Breast epithelium (tissue), 4 donors: Measurements from ENCODE around the gene NXN. TPM values are rescaled to one million over a fixed set of nuclear protein-coding genes. Genes with fewer than 3 reads are reported as not detected.

Experiments
- DNase-seq, 2 donors: peaks; one replicate each; pipeline ENCODE4 v3.0.0-alpha.2; 2019; ENCODE audit warnings: low spot score in 2 of 2
- H3K27ac ChIP-seq, 2 donors: fragments of 200-600 bp; sonication (generic) in 1 of 2; one replicate each; pipeline ENCODE4 v1.5.1; 2016 to 2019; ENCODE audit warnings: mild to moderate bottlenecking in 1 of 2
- H3K27me3 ChIP-seq, 2 donors: fragments of 200-600 bp; sonication (generic) in 1 of 2; one replicate each; pipeline versions ENCODE4 v1.5.1 to v1.6.0; 2017 to 2019; ENCODE audit warnings: control low read depth in 1 of 2, mild to moderate bottlenecking in 1 of 2
- H3K36me3 ChIP-seq: fragments of 200-600 bp; one replicate; pipeline ENCODE4 v1.5.1; 2019
- H3K4me1 ChIP-seq, 2 donors: fragments of 200-600 bp; sonication (generic); one replicate each; pipeline ENCODE4 v1.5.1; 2016 to 2019; ENCODE audit warnings: control low read depth in 1 of 2
- H3K4me3 ChIP-seq, 3 donors: fragments of 200-600 bp; sonication (generic); 1 replicate in 2 of 3; 2 replicates in 1 of 3; pipeline ENCODE4 v1.5.1; 2016 to 2019; ENCODE audit warnings: mild to moderate bottlenecking in 3 of 3, moderate library complexity in 2 of 3
- H3K9me3 ChIP-seq, 2 donors: fragments of 200-600 bp; sonication (generic) in 1 of 2; one replicate each; pipeline ENCODE4 v1.5.1; 2016 to 2019; ENCODE audit warnings: control low read depth in 1 of 2
- POLR2A ChIP-seq: fragments of 450-650 bp; IDR thresholded peaks from one replicate; pipeline ENCODE4 v1.6.1; 2016; ENCODE audit warnings: antibody characterized with exemption, mild to moderate bottlenecking, moderate library complexity
- POLR2AphosphoS5 ChIP-seq, 3 donors: sonication (generic); formaldehyde crosslinking; IDR thresholded peaks; one replicate each; pipeline ENCODE4 v1.6.1; 2017; ENCODE audit warnings: antibody characterized with exemption in 3 of 3
- intact Hi-C: fragments of 100-400 bp; cut with DNase I; formaldehyde crosslinking; loops from one replicate; pipeline ENCODE4 v1.15.1; 2023; ENCODE audit warnings: low total_unique reads
- total RNA-seq, 3 donors: library from RNA; depleted of rRNA; stranded (reverse); fragments of >200 nt; gene quantifications; one replicate each; pipeline ENCODE4 v1.1.0, GENCODE V29; 2016
- TF ChIP-seq, protein P1 (sequence below), 3 donors: fragments of 450-650 bp; IDR thresholded peaks; one replicate each; pipeline ENCODE4 v1.5.1; 2016 to 2017; ENCODE audit warnings: antibody characterized with exemption in 3 of 3, mild to moderate bottlenecking in 3 of 3, moderate library complexity in 3 of 3

The NXN gene
- total RNA-seq, 3 donors from 2014 or later, result 9.3 to 14.3 (median 12.8) TPM

DNA sequence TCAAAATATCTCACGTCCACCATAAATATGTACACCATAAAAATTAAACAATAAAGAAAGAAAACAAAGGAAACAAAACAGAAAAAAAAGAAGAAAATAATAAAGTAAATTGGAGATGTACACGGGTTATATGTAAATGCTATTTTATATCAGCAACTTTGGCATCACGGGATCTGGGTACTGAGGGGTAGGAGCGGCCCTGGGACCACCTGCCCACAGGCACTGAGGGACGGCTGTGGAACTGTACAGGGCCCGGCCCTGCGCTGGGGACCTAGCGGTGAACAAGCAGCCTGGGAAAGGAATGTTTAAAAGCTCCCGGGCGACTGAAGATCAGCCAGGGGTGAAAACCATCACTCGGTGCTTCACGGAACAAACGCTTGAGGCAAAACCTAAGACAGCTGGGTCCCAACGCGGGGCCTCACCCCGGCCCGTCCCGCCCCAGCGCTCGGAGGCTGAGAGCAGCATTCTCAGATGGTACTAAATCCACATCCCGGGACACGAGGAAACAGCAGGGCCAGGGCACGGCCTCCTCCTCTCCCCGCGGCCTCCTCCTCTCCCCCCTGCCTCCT is 31.2 kb downstream of the NXN start:
- peak overlapping the region in 1 of 2 donors; percentile 29 for H3K27ac ChIP-seq
- H3K4me1 ChIP-seq, result no peaks in the 10 kb centered on the region
- no peaks in the 10 kb centered on the region for H3K36me3 ChIP-seq
- DNase-seq, result no peak
- H3K27me3 ChIP-seq, result no peaks in the 10 kb centered on the region
- TF ChIP-seq, protein P1, sequence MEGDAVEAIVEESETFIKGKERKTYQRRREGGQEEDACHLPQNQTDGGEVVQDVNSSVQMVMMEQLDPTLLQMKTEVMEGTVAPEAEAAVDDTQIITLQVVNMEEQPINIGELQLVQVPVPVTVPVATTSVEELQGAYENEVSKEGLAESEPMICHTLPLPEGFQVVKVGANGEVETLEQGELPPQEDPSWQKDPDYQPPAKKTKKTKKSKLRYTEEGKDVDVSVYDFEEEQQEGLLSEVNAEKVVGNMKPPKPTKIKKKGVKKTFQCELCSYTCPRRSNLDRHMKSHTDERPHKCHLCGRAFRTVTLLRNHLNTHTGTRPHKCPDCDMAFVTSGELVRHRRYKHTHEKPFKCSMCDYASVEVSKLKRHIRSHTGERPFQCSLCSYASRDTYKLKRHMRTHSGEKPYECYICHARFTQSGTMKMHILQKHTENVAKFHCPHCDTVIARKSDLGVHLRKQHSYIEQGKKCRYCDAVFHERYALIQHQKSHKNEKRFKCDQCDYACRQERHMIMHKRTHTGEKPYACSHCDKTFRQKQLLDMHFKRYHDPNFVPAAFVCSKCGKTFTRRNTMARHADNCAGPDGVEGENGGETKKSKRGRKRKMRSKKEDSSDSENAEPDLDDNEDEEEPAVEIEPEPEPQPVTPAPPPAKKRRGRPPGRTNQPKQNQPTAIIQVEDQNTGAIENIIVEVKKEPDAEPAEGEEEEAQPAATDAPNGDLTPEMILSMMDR (IDR thresholded peaks at IDR 0.05), result no peak
- intact Hi-C loops, result no loop called here
- H3K9me3 ChIP-seq, result no peaks in the 10 kb centered on the region
- H3K4me3 ChIP-seq, result no peak overlapping the region

DNA sequence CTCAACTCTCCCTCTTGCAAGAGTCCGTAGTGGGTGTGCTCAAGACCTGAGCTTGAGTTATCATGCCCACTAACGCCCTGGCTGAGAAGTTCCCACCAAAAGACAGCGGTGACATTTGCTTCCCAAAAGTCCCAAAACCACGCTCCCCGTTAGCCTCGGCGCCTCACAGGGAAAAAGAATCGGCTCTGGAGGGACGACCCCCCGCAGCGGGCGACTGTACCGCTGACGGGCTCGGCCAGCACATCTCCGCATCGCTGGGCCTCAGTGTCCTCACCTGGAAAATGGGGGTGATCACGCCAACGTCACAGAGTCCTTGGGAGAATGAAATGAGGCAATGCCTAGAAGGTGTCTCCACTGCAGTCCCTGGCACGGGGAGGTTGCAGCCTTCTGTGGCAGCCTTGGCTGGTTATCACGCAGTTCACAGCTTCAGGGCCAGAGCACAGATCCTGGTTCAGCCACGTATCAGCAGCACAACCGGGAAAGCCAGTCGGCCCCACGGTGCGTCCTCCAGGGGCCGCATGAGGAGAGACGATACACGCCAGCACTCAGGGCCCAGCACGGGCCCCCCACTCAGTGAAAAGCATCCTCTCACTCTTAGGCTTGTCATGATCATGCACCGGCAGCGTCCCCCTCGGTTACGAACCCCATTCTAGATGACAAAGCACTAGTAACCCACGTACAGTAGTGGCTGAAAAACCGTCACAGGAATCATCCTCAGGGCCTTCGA is 32.9 kb downstream of the NXN start:
- TF ChIP-seq, protein P1 (IDR thresholded peaks at IDR 0.05), result no peak
- TF ChIP-seq POLR2A, result no peak
- TF ChIP-seq POLR2AphosphoS5 (IDR thresholded peaks at IDR 0.05), result no peak
- no peaks in the 10 kb centered on the region for H3K27me3 ChIP-seq
- H3K27ac ChIP-seq, result no peak overlapping the region
- intact Hi-C loops, result no loop called here
- H3K4me1 ChIP-seq, result no peaks in the 10 kb centered on the region
- H3K4me3 ChIP-seq, result no peak overlapping the region
- no peaks in the 10 kb centered on the region for H3K36me3 ChIP-seq
- DNase-seq, result no peak
- no peaks in the 10 kb centered on the region for H3K9me3 ChIP-seq

DNA sequence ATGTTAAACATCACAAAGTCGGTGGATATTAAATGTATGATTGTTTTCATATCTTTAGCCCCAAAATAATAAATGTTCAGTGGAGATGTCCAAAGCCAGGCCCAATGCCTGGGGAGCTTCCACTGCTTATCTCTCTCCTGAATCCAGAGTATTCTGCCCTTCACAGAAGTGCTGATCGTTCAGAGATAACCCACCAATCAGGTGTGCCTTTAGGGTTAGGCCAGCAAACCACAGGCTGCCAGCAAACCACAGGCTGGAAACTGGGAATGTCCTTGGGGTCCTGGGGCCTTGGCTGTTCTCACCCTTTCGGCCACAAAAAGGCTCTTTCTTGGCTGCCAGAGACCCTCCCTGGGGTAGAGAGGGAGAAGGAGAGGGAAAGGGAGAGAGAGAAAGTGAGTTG is 33.9 kb downstream of the NXN start:
- Histone ChIP-seq H3K9me3 (no peaks in the 10 kb centered on the region), H3K36me3 (no peaks in the 10 kb centered on the region), H3K4me3 (no peak overlapping the region), H3K27ac (no peak overlapping the region), H3K4me1 (no peaks in the 10 kb centered on the region), H3K27me3 (no peaks in the 10 kb centered on the region)
- no peak for DNase-seq
- intact Hi-C loops, result no loop called here
- TF ChIP-seq POLR2A (no peak), POLR2AphosphoS5 (IDR thresholded peaks at IDR 0.05) (no peak)
- TF ChIP-seq, protein P1 (IDR thresholded peaks at IDR 0.05), result no peak

DNA sequence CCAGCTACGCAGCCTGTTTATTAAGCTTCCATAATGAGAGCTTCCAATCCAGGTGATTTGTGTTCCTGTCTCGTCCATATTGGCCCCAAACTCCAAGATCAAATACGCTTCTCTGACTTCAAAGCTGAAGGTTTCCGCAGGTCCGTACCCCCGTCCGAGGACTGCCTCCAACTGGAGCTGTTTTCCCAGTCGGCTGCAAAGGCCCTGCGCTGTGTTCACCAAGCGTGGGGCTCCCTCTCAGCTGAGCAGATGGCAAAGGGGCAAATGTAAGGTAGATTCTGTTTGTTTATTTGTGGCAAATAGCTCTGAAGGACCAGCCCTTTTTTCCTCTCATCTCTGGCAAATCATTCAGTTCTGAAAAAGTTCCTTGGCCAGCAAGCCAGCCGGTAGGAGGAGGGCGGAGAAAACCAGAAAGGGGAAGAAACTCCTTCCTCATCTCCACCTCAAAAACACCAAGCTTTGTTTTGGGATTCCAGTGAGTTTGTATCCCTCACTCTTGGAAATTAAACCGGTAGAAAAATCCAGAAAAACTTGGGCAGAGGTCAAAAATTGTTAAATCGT is 35.2 kb downstream of the NXN start:
- H3K27ac ChIP-seq, result peak overlapping the region in 1 of 2 donors; percentile 13
- TF ChIP-seq POLR2AphosphoS5 (IDR thresholded peaks at IDR 0.05), result no peak
- TF ChIP-seq POLR2A, result no peak
- TF ChIP-seq, protein P1 (IDR thresholded peaks at IDR 0.05), result no peak
- no peak overlapping the region for H3K4me3 ChIP-seq
- H3K4me1 ChIP-seq, result no peaks in the 10 kb centered on the region
- H3K36me3 ChIP-seq, result no peaks in the 10 kb centered on the region
- intact Hi-C loops, result no loop called here
- H3K9me3 ChIP-seq, result no peaks in the 10 kb centered on the region
- DNase-seq, result no peak
- H3K27me3 ChIP-seq, result no peaks in the 10 kb centered on the region

DNA sequence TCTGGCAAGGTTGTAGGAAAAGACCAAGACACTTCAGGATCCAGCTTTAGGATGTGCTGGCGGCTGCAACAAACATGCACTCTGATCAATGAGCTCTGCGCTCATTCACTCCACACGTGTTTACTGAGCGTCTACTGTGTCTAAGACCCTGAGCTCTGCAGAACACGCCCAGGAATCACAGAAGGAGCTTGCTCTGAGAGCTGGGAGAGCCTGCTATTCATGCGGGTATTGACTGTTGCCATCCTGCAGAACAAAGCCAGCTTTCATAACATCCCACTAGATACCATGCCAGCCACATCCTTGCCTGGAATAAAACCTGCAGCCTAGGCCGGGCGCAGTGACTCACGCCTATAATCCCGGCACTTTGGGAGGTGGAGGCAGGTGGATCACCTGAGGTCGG is 44.1 kb downstream of the NXN start:
- H3K27ac ChIP-seq, result peak overlapping the region; percentile 38 to 56
- intact Hi-C loops, result no loop called here
- peak in 1 of 2 donors; percentile 71 for DNase-seq
- TF ChIP-seq, protein P1 (IDR thresholded peaks at IDR 0.05), result no peak
- peak in 1 of 3 donors; percentile 32 for TF ChIP-seq POLR2AphosphoS5 (IDR thresholded peaks at IDR 0.05)
- no peaks in the 10 kb centered on the region for H3K36me3 ChIP-seq
- peaks cover 0 to 6% of the 10 kb centered on the region in 2 donors for H3K4me1 ChIP-seq
- H3K9me3 ChIP-seq, result no peaks in the 10 kb centered on the region
- H3K4me3 ChIP-seq, result no peak overlapping the region
- no peaks in the 10 kb centered on the region for H3K27me3 ChIP-seq
